RWPE2 (cell line): ENCODE measurements around the gene RIPOR2.
"Not testable (repeated sequence)": the region's sequence is repeated elsewhere in the genome, so short reads cannot be mapped to it uniquely, and the experiment has no call there.

Experiments used
- ATAC-seq: fragments of 200-7000 bp; cut with Tn5 transposase; 3 replicates; pipeline ENCODE4 v1.9.1; 2021; ENCODE audit warnings: low read depth
- DNase-seq: peaks from one replicate; pipeline ENCODE4 v3.0.0-alpha.2; 2020; ENCODE audit warnings: low spot score
- H3K27ac ChIP-seq: fragments of 450-650 bp; 2 replicates; pipeline ENCODE4 v1.5.1; 2017; ENCODE audit warnings: mild to moderate bottlenecking; ENCODE audit not compliant: poor library complexity, severe bottlenecking
- H3K27me3 ChIP-seq: fragments of 250-450 bp; sonication (Bioruptor Pico); 2 replicates; pipeline ENCODE4 v1.5.1; 2021; ENCODE audit warnings: mild to moderate bottlenecking, moderate library complexity; ENCODE audit not compliant: insufficient read depth, poor library complexity, severe bottlenecking
- H3K36me3 ChIP-seq: fragments of 250-450 bp; sonication (Bioruptor Pico); 2 replicates; pipeline ENCODE4 v1.5.1; 2020; ENCODE audit warnings: low read depth, mild to moderate bottlenecking, moderate library complexity
- H3K4me1 ChIP-seq: fragments of 250-450 bp; sonication (Bioruptor Pico); 2 replicates; pipeline ENCODE4 v1.5.1; 2021; ENCODE audit warnings: mild to moderate bottlenecking, moderate library complexity; ENCODE audit not compliant: insufficient read depth, poor library complexity, severe bottlenecking
- H3K4me3 ChIP-seq: fragments of 250-450 bp; sonication (Bioruptor Pico); 2 replicates; pipeline ENCODE4 v1.5.1; 2021; ENCODE audit warnings: mild to moderate bottlenecking, moderate library complexity; ENCODE audit not compliant: severe bottlenecking
- H3K9me3 ChIP-seq: fragments of 250-450 bp; sonication (Bioruptor Pico); 2 replicates; pipeline ENCODE4 v1.5.1; 2021; ENCODE audit warnings: mild to moderate bottlenecking, moderate library complexity; ENCODE audit not compliant: severe bottlenecking
- CTCF ChIP-seq: fragments of 450-650 bp; IDR thresholded peaks from one replicate; pipeline ENCODE4 v1.5.1; 2017; ENCODE audit warnings: mild to moderate bottlenecking, moderate library complexity; ENCODE audit not compliant: poor library complexity, severe bottlenecking

RIPOR2 gene

GRCh38 chr6:24957199-24957598 is 21.4 kb upstream of the RIPOR2 start:
- no peak overlapping the region for H3K27ac ChIP-seq
- no peaks in the 10 kb centered on the region for H3K4me1 ChIP-seq
- ATAC-seq = no peak
- H3K9me3 ChIP-seq = no peaks in the 10 kb centered on the region
- no peak overlapping the region for H3K4me3 ChIP-seq
- DNase-seq = no peak
- no peaks in the 10 kb centered on the region for H3K27me3 ChIP-seq
- no peak for TF ChIP-seq CTCF
- H3K36me3 ChIP-seq = no peaks in the 10 kb centered on the region

- H3K9me3 ChIP-seq = no peaks in the 10 kb centered on the region
- H3K4me1 ChIP-seq = no peaks in the 10 kb centered on the region
- no peaks in the 10 kb centered on the region for H3K27me3 ChIP-seq
- DNase-seq = no peak
- no peak overlapping the region for H3K27ac ChIP-seq
- no peaks in the 10 kb centered on the region for H3K36me3 ChIP-seq
- TF ChIP-seq CTCF = no peak
- no peak for ATAC-seq
- H3K4me3 ChIP-seq = no peak overlapping the region
These were observed 18.0 kb upstream of the RIPOR2 start for GRCh38 chr6:24953726-24954125.

GRCh38 chr6:24951811-24952299 is 16.1 kb upstream of the RIPOR2 start:
- Histone ChIP-seq H3K36me3 (no peaks in the 10 kb centered on the region), H3K4me3 (no peak overlapping the region), H3K4me1 (no peaks in the 10 kb centered on the region), H3K27ac (no peak overlapping the region), H3K9me3 (no peaks in the 10 kb centered on the region), H3K27me3 (no peaks in the 10 kb centered on the region)
- DNase-seq (no peak), ATAC-seq (no peak)
- no peak for TF ChIP-seq CTCF

- H3K4me3 ChIP-seq = no peak overlapping the region
- no peaks in the 10 kb centered on the region for H3K4me1 ChIP-seq
- H3K9me3 ChIP-seq = peaks cover 2% of the 10 kb centered on the region
- DNase-seq (no peak), ATAC-seq (no peak)
- TF ChIP-seq CTCF = no peak
- no peaks in the 10 kb centered on the region for H3K27me3 ChIP-seq
- H3K36me3 ChIP-seq = no peaks in the 10 kb centered on the region
- H3K27ac ChIP-seq = no peak overlapping the region
These were observed 14.6 kb upstream of the RIPOR2 start for GRCh38 chr6:24950218-24950941.

GRCh38 chr6:24949020-24949569 is 13.3 kb upstream of the RIPOR2 start:
- no peaks in the 10 kb centered on the region for H3K27me3 ChIP-seq
- ATAC-seq = no peak
- no peaks in the 10 kb centered on the region for H3K36me3 ChIP-seq
- H3K9me3 ChIP-seq = peaks cover 8% of the 10 kb centered on the region
- DNase-seq = no peak
- H3K27ac ChIP-seq = no peak overlapping the region
- no peak for TF ChIP-seq CTCF
- no peaks in the 10 kb centered on the region for H3K4me1 ChIP-seq
- H3K4me3 ChIP-seq = no peak overlapping the region

GRCh38 chr6:24948261-24948660 is 12.5 kb upstream of the RIPOR2 start:
- not testable (repeated sequence) for H3K27me3 ChIP-seq, H3K27ac ChIP-seq, DNase-seq, H3K9me3 ChIP-seq, H3K4me1 ChIP-seq, H3K4me3 ChIP-seq, ATAC-seq, H3K36me3 ChIP-seq
